KMS-11 (cell line): ENCODE measurements around the gene ZNF260.

ENCODE experiments used
- H2AFZ ChIP-seq: fragments of 200-600 bp; sonication (generic); 2 replicates; pipeline ENCODE4 v1.6.1; 2016; ENCODE audit warnings: antibody characterized with exemption, mixed run types, low read depth
- H3K27ac ChIP-seq: fragments of 200-600 bp; sonication (generic); 2 replicates; pipeline ENCODE4 v1.6.1; 2016; ENCODE audit warnings: mild to moderate bottlenecking, mixed run types
- H3K27me3 ChIP-seq: fragments of 200-600 bp; sonication (generic); 2 replicates; pipeline ENCODE4 v1.6.1; 2017; ENCODE audit warnings: mild to moderate bottlenecking, low read depth, mixed run types, moderate library complexity; ENCODE audit not compliant: insufficient read depth
- H3K36me3 ChIP-seq: fragments of 200-600 bp; sonication (generic); 2 replicates; pipeline ENCODE4 v1.6.1; 2017; ENCODE audit warnings: mild to moderate bottlenecking, mixed run types; ENCODE audit not compliant: insufficient read depth
- H3K4me1 ChIP-seq: fragments of 200-600 bp; sonication (generic); 2 replicates; pipeline ENCODE4 v1.6.1; 2016; ENCODE audit warnings: mild to moderate bottlenecking, low read depth, mixed run types; ENCODE audit not compliant: poor library complexity, severe bottlenecking
- H3K4me2 ChIP-seq: fragments of 200-600 bp; sonication (generic); 2 replicates; pipeline ENCODE4 v1.7.0; 2016; ENCODE audit warnings: mild to moderate bottlenecking, mixed run types
- H3K4me3 ChIP-seq: fragments of 200-600 bp; sonication (generic); IDR thresholded peaks from 2 replicates; pipeline ENCODE4 v1.6.1; 2017; ENCODE audit warnings: low read depth, low read length, mixed read lengths; ENCODE audit not compliant: insufficient read depth
- H3K79me2 ChIP-seq: fragments of 200-600 bp; sonication (generic); 2 replicates; pipeline ENCODE4 v1.6.1; 2016; ENCODE audit warnings: low read depth, mixed run types; ENCODE audit not compliant: insufficient read depth
- H3K9ac ChIP-seq: fragments of 200-600 bp; sonication (generic); 2 replicates; pipeline ENCODE4 v1.6.1; 2016; ENCODE audit warnings: mild to moderate bottlenecking, mixed run types
- H4K20me1 ChIP-seq: fragments of 200-600 bp; sonication (generic); 2 replicates; pipeline ENCODE4 v1.6.1; 2016; ENCODE audit warnings: mild to moderate bottlenecking, mixed run types; ENCODE audit not compliant: insufficient read depth
- CTCF ChIP-seq: fragments of 200-600 bp; sonication (generic); conservative IDR thresholded peaks from 2 replicates; pipeline ENCODE4 v1.6.1; 2017; ENCODE audit warnings: low read depth, mild to moderate bottlenecking, antibody characterized with exemption, low read length, moderate library complexity, mixed read lengths

Gene ZNF260

GRCh38 chr19:36547001-36547732 lies 19.1 kb upstream of the ZNF260 start:
- H3K4me1 ChIP-seq = no peaks in the 10 kb centered on the region
- no peak overlapping the region for H3K9ac ChIP-seq
- no peaks in the 10 kb centered on the region for H3K79me2 ChIP-seq
- no peak for TF ChIP-seq CTCF
- H3K4me2 ChIP-seq = no peak overlapping the region
- no peak overlapping the region for H3K4me3 ChIP-seq
- H3K36me3 ChIP-seq = 0 out of 2 replicates have a peak, but pooled peaks cover 4% of the 10 kb centered on the region
- no peak overlapping the region for H3K27ac ChIP-seq
- H3K27me3 ChIP-seq = no peaks in the 10 kb centered on the region
- no peak overlapping the region for H2AFZ ChIP-seq
- no peaks in the 10 kb centered on the region for H4K20me1 ChIP-seq

GRCh38 chr19:36528921-36529518 lies 949 bp upstream of the ZNF260 start:
- H3K4me2 ChIP-seq = peak overlapping the region; percentile 65
- no peak for TF ChIP-seq CTCF
- peak overlapping the region; percentile 78 for H3K4me3 ChIP-seq
- no peaks in the 10 kb centered on the region for H4K20me1 ChIP-seq
- H3K79me2 ChIP-seq = peaks cover 10% of the 10 kb centered on the region; the same call in 1 of the 2 replicates
- peak overlapping the region; percentile 76 for H3K9ac ChIP-seq
- no peaks in the 10 kb centered on the region for H3K27me3 ChIP-seq
- peak overlapping the region; percentile 81 for H3K27ac ChIP-seq
- peak overlapping the region; percentile 92 for H2AFZ ChIP-seq
- H3K4me1 ChIP-seq = peaks cover 5% of the 10 kb centered on the region
- 0 out of 2 replicates have a peak, but pooled peaks cover 4% of the 10 kb centered on the region for H3K36me3 ChIP-seq

- H3K4me1 ChIP-seq = peaks cover 5% of the 10 kb centered on the region
- peak overlapping the region; percentile 81 for H3K27ac ChIP-seq
- no peak for TF ChIP-seq CTCF
- peak overlapping the region; percentile 78 for H3K4me3 ChIP-seq
- 0 out of 2 replicates have a peak, but pooled peaks cover 4% of the 10 kb centered on the region for H3K36me3 ChIP-seq
- H3K79me2 ChIP-seq = peaks cover 10% of the 10 kb centered on the region; the same call in 1 of the 2 replicates
- H3K9ac ChIP-seq = peak overlapping the region; percentile 76; the same call in 1 of the 2 replicates
- peak overlapping the region; percentile 92 for H2AFZ ChIP-seq
- H3K27me3 ChIP-seq = no peaks in the 10 kb centered on the region
- H4K20me1 ChIP-seq = no peaks in the 10 kb centered on the region
- H3K4me2 ChIP-seq = peak overlapping the region; percentile 65
Measured at GRCh38 chr19:36527873-36528193, 238 bp downstream of the ZNF260 start.

GRCh38 chr19:36527341-36527740 lies 730 bp downstream of the ZNF260 start:
- peak overlapping the region; percentile 65 for H3K4me2 ChIP-seq

More at GRCh38 chr19:36527341-36527740, 730 bp downstream of the ZNF260 start:
- Histone ChIP-seq H3K36me3 (0 out of 2 replicates have a peak, but pooled peaks cover 4% of the 10 kb centered on the region), H3K9ac (peak overlapping the region; percentile 76; the same call in 1 of the 2 replicates), H4K20me1 (no peaks in the 10 kb centered on the region), H3K4me3 (no peak overlapping the region), H2AFZ (peak overlapping the region; percentile 92; the same call in 1 of the 2 replicates), H3K27me3 (no peaks in the 10 kb centered on the region), H3K4me1 (peaks cover 5% of the 10 kb centered on the region), H3K27ac (no peak overlapping the region), H3K79me2 (peaks cover 10% of the 10 kb centered on the region; the same call in 1 of the 2 replicates)
- no peak for TF ChIP-seq CTCF
